SK-N-SH treated with all-trans-retinoic acid at 6 μM for 48 hours (cell line): ENCODE measurements around the gene CPNE4.

Source experiments
- ATAC-seq: fragments of 200-7000 bp; cut with Tn5 transposase; 3 replicates; pipeline ENCODE4 v1.9.1; 2020; ENCODE audit warnings: mild to moderate bottlenecking, moderate library complexity
- ARNTL ChIP-seq: fragments of 450-650 bp; formaldehyde crosslinking; IDR thresholded peaks from 2 replicates; pipeline ENCODE4 v1.5.0; 2020; ENCODE audit warnings: low read depth, mild to moderate bottlenecking, moderate library complexity, borderline replicate concordance
- CSDC2 ChIP-seq: fragments of 250-450 bp; sonication (Bioruptor Pico); IDR thresholded peaks from 2 replicates; pipeline ENCODE4 v1.5.0; 2020; ENCODE audit warnings: mild to moderate bottlenecking, moderate library complexity
- ESRRG ChIP-seq: fragments of 250-450 bp; sonication (Bioruptor Pico); IDR thresholded peaks from 2 replicates; pipeline ENCODE4 v1.6.1; 2021; ENCODE audit warnings: mild to moderate bottlenecking
- GLIS3 ChIP-seq: fragments of 250-450 bp; sonication (Bioruptor Pico); IDR thresholded peaks from 2 replicates; pipeline ENCODE4 v1.5.0; 2020; ENCODE audit warnings: mild to moderate bottlenecking, moderate library complexity
- ISL1 ChIP-seq: fragments of 250-450 bp; sonication (Bioruptor Pico); IDR thresholded peaks from 2 replicates; pipeline ENCODE4 v2.1.2; 2022; ENCODE audit warnings: mild to moderate bottlenecking, moderate library complexity
- OSR1 ChIP-seq: fragments of 250-450 bp; sonication (Bioruptor Pico); IDR thresholded peaks from 2 replicates; pipeline ENCODE4 v1.8.0; 2022; ENCODE audit warnings: moderate library complexity, mild to moderate bottlenecking, inconsistent platforms
- PPARA ChIP-seq: fragments of 250-450 bp; sonication (Bioruptor Pico); IDR thresholded peaks from 2 replicates; pipeline ENCODE4 v1.5.0; 2020; ENCODE audit warnings: mild to moderate bottlenecking, borderline replicate concordance
- RARB ChIP-seq: fragments of 250-450 bp; sonication (Bioruptor Pico); IDR thresholded peaks from 2 replicates; pipeline ENCODE4 v1.8.0; 2021; ENCODE audit warnings: mild to moderate bottlenecking, moderate library complexity
- SNAI2 ChIP-seq: fragments of 250-450 bp; sonication (Bioruptor Pico); IDR thresholded peaks from 2 replicates; pipeline ENCODE4 v1.5.0; 2020; ENCODE audit warnings: mild to moderate bottlenecking, moderate library complexity
- TOX ChIP-seq: fragments of 250-450 bp; sonication (Bioruptor Pico); IDR thresholded peaks from 2 replicates; pipeline ENCODE4 v1.8.0; 2021; ENCODE audit warnings: mild to moderate bottlenecking, moderate library complexity, borderline replicate concordance
- TSHZ2 ChIP-seq: fragments of 250-450 bp; sonication (Bioruptor Pico); IDR thresholded peaks from 2 replicates; pipeline ENCODE4 v1.5.0; 2020; ENCODE audit warnings: mild to moderate bottlenecking, moderate library complexity
- ZC3H10 ChIP-seq: fragments of 250-450 bp; sonication (Bioruptor Pico); IDR thresholded peaks from 2 replicates; pipeline ENCODE4 v1.5.1; 2021; ENCODE audit warnings: mild to moderate bottlenecking, moderate library complexity
- ZFP3 ChIP-seq: fragments of 250-450 bp; sonication (Bioruptor Pico); IDR thresholded peaks from 2 replicates; pipeline ENCODE4 v1.5.0; 2020; ENCODE audit warnings: mild to moderate bottlenecking, moderate library complexity
- ZFP30 ChIP-seq: fragments of 450-650 bp; formaldehyde crosslinking; IDR thresholded peaks from 2 replicates; pipeline ENCODE4 v1.5.0; 2022; ENCODE audit warnings: mild to moderate bottlenecking, moderate library complexity
- ZNF70 ChIP-seq: fragments of 450-650 bp; formaldehyde crosslinking; IDR thresholded peaks from 2 replicates; pipeline ENCODE4 v1.5.0; 2020; ENCODE audit warnings: mild to moderate bottlenecking, moderate library complexity
- ZNF8 ChIP-seq: fragments of 450-650 bp; formaldehyde crosslinking; IDR thresholded peaks from 2 replicates; pipeline ENCODE4 v1.5.0; 2020; ENCODE audit warnings: mild to moderate bottlenecking, moderate library complexity
- TF ChIP-seq, protein P1 (sequence below): fragments of 250-450 bp; sonication (Bioruptor Pico); IDR thresholded peaks from 2 replicates; pipeline ENCODE4 v1.8.0; 2021; ENCODE audit warnings: low read depth, mild to moderate bottlenecking, moderate library complexity, borderline replicate concordance
- TF ChIP-seq, protein P2 (sequence below): fragments of 250-450 bp; sonication (Bioruptor Pico); IDR thresholded peaks from 2 replicates; pipeline ENCODE4 v1.5.1; 2020; ENCODE audit warnings: low read depth, mild to moderate bottlenecking, moderate library complexity
- TF ChIP-seq, protein P3 (sequence below): fragments of 250-450 bp; sonication (Bioruptor Pico); IDR thresholded peaks from 2 replicates; pipeline ENCODE4 v1.8.0; 2020; ENCODE audit warnings: mild to moderate bottlenecking, moderate library complexity, borderline replicate concordance

The CPNE4 gene

GRCh38 chr3:131568460-131568859 is 466.4 kb downstream of the CPNE4 start:
- TF ChIP-seq ZNF70 (CRISPR knock-in tag) (no peak), RARB (CRISPR knock-in tag) (no peak), TSHZ2 (CRISPR knock-in tag) (no peak), ARNTL (CRISPR knock-in tag) (no peak), CSDC2 (CRISPR knock-in tag) (no peak), ZC3H10 (CRISPR knock-in tag) (no peak)
- TF ChIP-seq, protein P1, sequence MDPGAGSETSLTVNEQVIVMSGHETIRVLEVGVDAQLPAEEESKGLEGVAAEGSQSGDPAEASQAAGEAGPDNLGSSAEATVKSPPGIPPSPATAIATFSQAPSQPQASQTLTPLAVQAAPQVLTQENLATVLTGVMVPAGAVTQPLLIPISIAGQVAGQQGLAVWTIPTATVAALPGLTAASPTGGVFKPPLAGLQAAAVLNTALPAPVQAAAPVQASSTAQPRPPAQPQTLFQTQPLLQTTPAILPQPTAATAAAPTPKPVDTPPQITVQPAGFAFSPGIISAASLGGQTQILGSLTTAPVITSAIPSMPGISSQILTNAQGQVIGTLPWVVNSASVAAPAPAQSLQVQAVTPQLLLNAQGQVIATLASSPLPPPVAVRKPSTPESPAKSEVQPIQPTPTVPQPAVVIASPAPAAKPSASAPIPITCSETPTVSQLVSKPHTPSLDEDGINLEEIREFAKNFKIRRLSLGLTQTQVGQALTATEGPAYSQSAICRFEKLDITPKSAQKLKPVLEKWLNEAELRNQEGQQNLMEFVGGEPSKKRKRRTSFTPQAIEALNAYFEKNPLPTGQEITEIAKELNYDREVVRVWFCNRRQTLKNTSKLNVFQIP (CRISPR knock-in tag): no peak
- TF ChIP-seq, protein P2, sequence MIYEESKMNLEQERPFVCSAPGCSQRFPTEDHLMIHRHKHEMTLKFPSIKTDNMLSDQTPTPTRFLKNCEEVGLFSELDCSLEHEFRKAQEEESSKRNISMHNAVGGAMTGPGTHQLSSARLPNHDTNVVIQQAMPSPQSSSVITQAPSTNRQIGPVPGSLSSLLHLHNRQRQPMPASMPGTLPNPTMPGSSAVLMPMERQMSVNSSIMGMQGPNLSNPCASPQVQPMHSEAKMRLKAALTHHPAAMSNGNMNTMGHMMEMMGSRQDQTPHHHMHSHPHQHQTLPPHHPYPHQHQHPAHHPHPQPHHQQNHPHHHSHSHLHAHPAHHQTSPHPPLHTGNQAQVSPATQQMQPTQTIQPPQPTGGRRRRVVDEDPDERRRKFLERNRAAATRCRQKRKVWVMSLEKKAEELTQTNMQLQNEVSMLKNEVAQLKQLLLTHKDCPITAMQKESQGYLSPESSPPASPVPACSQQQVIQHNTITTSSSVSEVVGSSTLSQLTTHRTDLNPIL (CRISPR knock-in tag): no peak
- no peak for ATAC-seq

DNA sequence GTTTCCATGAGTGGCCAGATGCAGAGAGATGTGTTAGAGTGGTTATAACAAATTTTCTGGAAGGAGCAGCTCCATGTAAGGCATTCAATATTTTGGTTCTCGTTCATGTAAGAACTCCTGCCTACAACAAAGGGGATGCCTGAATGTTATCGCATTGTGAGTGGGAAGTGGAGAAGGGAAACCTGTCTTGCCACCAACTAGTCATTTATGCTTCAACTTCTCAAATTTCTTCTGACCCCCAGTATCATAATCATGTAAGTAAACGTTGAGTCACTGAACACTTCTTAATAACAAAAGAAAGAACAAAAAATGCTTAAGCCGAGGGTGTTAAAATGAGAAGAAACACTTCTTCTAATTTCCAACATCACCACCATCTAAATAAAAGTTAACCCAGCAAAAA is 470.0 kb downstream of the CPNE4 start:
- no peak for ATAC-seq
- TF ChIP-seq ISL1: no peak
- no peak for TF ChIP-seq RARB (CRISPR knock-in tag)
- no peak for TF ChIP-seq OSR1 (CRISPR knock-in tag)
- TF ChIP-seq PPARA (CRISPR knock-in tag): no peak
- no peak for TF ChIP-seq GLIS3 (CRISPR knock-in tag)
- no peak for TF ChIP-seq ZC3H10 (CRISPR knock-in tag)
- no peak for TF ChIP-seq ZFP3
- TF ChIP-seq, protein P1 (CRISPR knock-in tag): no peak
- TF ChIP-seq ZFP30: no peak
- TF ChIP-seq, protein P3, sequence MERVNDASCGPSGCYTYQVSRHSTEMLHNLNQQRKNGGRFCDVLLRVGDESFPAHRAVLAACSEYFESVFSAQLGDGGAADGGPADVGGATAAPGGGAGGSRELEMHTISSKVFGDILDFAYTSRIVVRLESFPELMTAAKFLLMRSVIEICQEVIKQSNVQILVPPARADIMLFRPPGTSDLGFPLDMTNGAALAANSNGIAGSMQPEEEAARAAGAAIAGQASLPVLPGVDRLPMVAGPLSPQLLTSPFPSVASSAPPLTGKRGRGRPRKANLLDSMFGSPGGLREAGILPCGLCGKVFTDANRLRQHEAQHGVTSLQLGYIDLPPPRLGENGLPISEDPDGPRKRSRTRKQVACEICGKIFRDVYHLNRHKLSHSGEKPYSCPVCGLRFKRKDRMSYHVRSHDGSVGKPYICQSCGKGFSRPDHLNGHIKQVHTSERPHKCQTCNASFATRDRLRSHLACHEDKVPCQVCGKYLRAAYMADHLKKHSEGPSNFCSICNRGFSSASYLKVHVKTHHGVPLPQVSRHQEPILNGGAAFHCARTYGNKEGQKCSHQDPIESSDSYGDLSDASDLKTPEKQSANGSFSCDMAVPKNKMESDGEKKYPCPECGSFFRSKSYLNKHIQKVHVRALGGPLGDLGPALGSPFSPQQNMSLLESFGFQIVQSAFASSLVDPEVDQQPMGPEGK (CRISPR knock-in tag): no peak
- no peak for TF ChIP-seq ZNF70 (CRISPR knock-in tag)
- TF ChIP-seq SNAI2 (CRISPR knock-in tag): no peak
- no peak for TF ChIP-seq TSHZ2 (CRISPR knock-in tag)
- no peak for TF ChIP-seq TOX
- TF ChIP-seq ZNF8 (CRISPR knock-in tag): no peak
- TF ChIP-seq ESRRG (CRISPR knock-in tag): no peak
- no peak for TF ChIP-seq CSDC2 (CRISPR knock-in tag)
- TF ChIP-seq, all 23 proteins: peak for 0
